K562 (cell line): ENCODE results near the gene ERO1B. TPM values are rescaled to one million over a fixed set of nuclear protein-coding genes. Genes with fewer than 3 reads are reported as not detected.

ENCODE experiments used
- DNMT1 ChIP-seq: fragments of 450-650 bp; IDR thresholded peaks from 2 replicates; pipeline ENCODE4 v1.6.1; 2016; ENCODE audit warnings: antibody characterized with exemption, mild to moderate bottlenecking
- EGR1 ChIP-seq: fragments of 450-650 bp; conservative IDR thresholded peaks from 2 replicates; pipeline ENCODE4 v1.6.1; 2017; ENCODE audit warnings: mild to moderate bottlenecking
- MAFF ChIP-seq: IDR thresholded peaks from 2 replicates; pipeline ENCODE4 v1.6.1; 2012; ENCODE audit warnings: low read length, improper control_type of control experiment
- NCOA6 ChIP-seq: fragments of 450-650 bp; IDR thresholded peaks from 2 replicates; pipeline ENCODE4 v1.6.1; 2017; ENCODE audit warnings: mild to moderate bottlenecking
- NFIX ChIP-seq: fragments of 250-450 bp; sonication (Bioruptor Pico); IDR thresholded peaks from 2 replicates; pipeline ENCODE4 v1.4.0; 2020; ENCODE audit warnings: low read depth, mild to moderate bottlenecking, moderate library complexity
- PHF8 ChIP-seq: fragments of 200-600 bp; sonication (generic); IDR thresholded peaks from 2 replicates; pipeline ENCODE4 v1.6.1; 2012; ENCODE audit warnings: mixed run types, mild to moderate bottlenecking, inconsistent platforms, low read length, moderate library complexity, borderline replicate concordance
- RAD21 ChIP-seq, 2 experiments: fragments of 250-450 bp in 1 of 2; fragments of 450-650 bp in 1 of 2; sonication (Bioruptor Pico) in 1 of 2; formaldehyde crosslinking in 1 of 2; IDR thresholded peaks in 1 of 2; conservative IDR thresholded peaks in 1 of 2; 2 replicates each; pipeline versions ENCODE4 v1.4.0 to v1.8.0; 2020 to 2022; ENCODE audit warnings: mild to moderate bottlenecking in 2 of 2, moderate library complexity in 1 of 2
- TRIM24 ChIP-seq, 2 experiments: fragments of 450-650 bp; IDR thresholded peaks; 2 replicates each; pipeline ENCODE4 v1.6.1; 2016
- XRCC3 ChIP-seq: fragments of 450-650 bp; IDR thresholded peaks from 2 replicates; pipeline ENCODE4 v1.6.1; 2017; ENCODE audit warnings: mild to moderate bottlenecking, moderate library complexity
- ZBTB5 ChIP-seq: fragments of 450-650 bp; IDR thresholded peaks from 2 replicates; pipeline ENCODE4 v1.6.1; 2017; ENCODE audit warnings: antibody characterized with exemption
- ZNF175 ChIP-seq: fragments of 200-800 bp; sonication (Bioruptor generic); IDR thresholded peaks from 2 replicates; pipeline ENCODE4 v1.6.1; 2016; ENCODE audit warnings: low read depth, mild to moderate bottlenecking, missing genetic modification characterization, missing compliant biosample characterization
- polyA plus RNA-seq, 8 experiments: library from polyadenylated mRNA; depleted of rRNA in 4 of 8; stranded (reverse) in 5 of 8; unstranded in 3 of 8; fragments of >200 nt; fragmentation: Nextera tagmentation in 2 of 8; fragmentation: Illumina TruSeq in 1 of 8; extraction: Ambion mirVana in 2 of 8; extraction: Trizol in 1 of 8; gene quantifications; 2 replicates each; pipeline versions ENCODE4 v1.2.1 to v1.2.3, GENCODE V29; 2011 to 2014; ENCODE audit warnings: inconsistent platforms in 1 of 8, missing spikeins in 1 of 8
- total RNA-seq, 7 experiments: library from RNA; depleted of rRNA in 6 of 7; stranded (reverse); fragments of >200 nt in 6 of 7; fragmentation: Illumina TruSeq in 2 of 7; extraction: Trizol in 2 of 7; gene quantifications; 2 replicates each; pipeline versions ENCODE4 v1.2.1 to v1.2.3, GENCODE V29; 2011 to 2021; ENCODE audit warnings: low replicate concordance in 1 of 7
- TF ChIP-seq, protein P1 (sequence below): fragments of 450-650 bp; IDR thresholded peaks from 2 replicates; pipeline ENCODE4 v1.6.1; 2016; ENCODE audit warnings: mild to moderate bottlenecking, moderate library complexity
- TF ChIP-seq, protein P2 (sequence below): fragments of 250-450 bp; sonication (Bioruptor Pico); IDR thresholded peaks from 2 replicates; pipeline ENCODE4 v1.8.0; 2021; ENCODE audit warnings: moderate library complexity, mild to moderate bottlenecking, inconsistent platforms
- TF ChIP-seq, protein P3 (sequence below): fragments of 450-650 bp; IDR thresholded peaks from 2 replicates; pipeline ENCODE4 v1.6.1; 2016; ENCODE audit warnings: borderline replicate concordance

The ERO1B gene
- total and polyA plus RNA-seq, 9 of the 15 experiments (the other 6 are each of a cell fraction or from before 2014, with no cell fraction given): 0.59 to 6.4 (median 4.2) TPM

DNA sequence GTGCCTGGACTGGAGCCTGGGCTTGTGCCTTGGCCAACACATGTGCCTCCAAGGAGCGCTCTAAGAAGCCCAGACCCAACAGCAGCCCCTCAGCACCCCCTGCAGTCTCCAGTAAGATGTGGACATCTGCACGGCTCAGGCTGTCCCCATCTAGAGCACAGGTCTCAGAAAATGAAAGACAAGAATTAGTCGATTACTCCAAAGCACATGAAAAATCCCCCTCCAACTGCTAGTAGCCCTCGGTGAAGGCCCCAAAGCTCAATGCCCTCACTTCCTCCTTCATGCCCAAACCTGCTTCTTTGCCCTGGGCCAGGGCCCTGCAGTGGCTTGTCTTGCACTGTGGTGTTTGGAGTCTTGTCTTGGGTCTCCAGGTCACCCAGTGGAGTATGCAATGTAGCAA is 21.9 kb upstream of the ERO1B start (continued):
- TF ChIP-seq, protein P1, sequence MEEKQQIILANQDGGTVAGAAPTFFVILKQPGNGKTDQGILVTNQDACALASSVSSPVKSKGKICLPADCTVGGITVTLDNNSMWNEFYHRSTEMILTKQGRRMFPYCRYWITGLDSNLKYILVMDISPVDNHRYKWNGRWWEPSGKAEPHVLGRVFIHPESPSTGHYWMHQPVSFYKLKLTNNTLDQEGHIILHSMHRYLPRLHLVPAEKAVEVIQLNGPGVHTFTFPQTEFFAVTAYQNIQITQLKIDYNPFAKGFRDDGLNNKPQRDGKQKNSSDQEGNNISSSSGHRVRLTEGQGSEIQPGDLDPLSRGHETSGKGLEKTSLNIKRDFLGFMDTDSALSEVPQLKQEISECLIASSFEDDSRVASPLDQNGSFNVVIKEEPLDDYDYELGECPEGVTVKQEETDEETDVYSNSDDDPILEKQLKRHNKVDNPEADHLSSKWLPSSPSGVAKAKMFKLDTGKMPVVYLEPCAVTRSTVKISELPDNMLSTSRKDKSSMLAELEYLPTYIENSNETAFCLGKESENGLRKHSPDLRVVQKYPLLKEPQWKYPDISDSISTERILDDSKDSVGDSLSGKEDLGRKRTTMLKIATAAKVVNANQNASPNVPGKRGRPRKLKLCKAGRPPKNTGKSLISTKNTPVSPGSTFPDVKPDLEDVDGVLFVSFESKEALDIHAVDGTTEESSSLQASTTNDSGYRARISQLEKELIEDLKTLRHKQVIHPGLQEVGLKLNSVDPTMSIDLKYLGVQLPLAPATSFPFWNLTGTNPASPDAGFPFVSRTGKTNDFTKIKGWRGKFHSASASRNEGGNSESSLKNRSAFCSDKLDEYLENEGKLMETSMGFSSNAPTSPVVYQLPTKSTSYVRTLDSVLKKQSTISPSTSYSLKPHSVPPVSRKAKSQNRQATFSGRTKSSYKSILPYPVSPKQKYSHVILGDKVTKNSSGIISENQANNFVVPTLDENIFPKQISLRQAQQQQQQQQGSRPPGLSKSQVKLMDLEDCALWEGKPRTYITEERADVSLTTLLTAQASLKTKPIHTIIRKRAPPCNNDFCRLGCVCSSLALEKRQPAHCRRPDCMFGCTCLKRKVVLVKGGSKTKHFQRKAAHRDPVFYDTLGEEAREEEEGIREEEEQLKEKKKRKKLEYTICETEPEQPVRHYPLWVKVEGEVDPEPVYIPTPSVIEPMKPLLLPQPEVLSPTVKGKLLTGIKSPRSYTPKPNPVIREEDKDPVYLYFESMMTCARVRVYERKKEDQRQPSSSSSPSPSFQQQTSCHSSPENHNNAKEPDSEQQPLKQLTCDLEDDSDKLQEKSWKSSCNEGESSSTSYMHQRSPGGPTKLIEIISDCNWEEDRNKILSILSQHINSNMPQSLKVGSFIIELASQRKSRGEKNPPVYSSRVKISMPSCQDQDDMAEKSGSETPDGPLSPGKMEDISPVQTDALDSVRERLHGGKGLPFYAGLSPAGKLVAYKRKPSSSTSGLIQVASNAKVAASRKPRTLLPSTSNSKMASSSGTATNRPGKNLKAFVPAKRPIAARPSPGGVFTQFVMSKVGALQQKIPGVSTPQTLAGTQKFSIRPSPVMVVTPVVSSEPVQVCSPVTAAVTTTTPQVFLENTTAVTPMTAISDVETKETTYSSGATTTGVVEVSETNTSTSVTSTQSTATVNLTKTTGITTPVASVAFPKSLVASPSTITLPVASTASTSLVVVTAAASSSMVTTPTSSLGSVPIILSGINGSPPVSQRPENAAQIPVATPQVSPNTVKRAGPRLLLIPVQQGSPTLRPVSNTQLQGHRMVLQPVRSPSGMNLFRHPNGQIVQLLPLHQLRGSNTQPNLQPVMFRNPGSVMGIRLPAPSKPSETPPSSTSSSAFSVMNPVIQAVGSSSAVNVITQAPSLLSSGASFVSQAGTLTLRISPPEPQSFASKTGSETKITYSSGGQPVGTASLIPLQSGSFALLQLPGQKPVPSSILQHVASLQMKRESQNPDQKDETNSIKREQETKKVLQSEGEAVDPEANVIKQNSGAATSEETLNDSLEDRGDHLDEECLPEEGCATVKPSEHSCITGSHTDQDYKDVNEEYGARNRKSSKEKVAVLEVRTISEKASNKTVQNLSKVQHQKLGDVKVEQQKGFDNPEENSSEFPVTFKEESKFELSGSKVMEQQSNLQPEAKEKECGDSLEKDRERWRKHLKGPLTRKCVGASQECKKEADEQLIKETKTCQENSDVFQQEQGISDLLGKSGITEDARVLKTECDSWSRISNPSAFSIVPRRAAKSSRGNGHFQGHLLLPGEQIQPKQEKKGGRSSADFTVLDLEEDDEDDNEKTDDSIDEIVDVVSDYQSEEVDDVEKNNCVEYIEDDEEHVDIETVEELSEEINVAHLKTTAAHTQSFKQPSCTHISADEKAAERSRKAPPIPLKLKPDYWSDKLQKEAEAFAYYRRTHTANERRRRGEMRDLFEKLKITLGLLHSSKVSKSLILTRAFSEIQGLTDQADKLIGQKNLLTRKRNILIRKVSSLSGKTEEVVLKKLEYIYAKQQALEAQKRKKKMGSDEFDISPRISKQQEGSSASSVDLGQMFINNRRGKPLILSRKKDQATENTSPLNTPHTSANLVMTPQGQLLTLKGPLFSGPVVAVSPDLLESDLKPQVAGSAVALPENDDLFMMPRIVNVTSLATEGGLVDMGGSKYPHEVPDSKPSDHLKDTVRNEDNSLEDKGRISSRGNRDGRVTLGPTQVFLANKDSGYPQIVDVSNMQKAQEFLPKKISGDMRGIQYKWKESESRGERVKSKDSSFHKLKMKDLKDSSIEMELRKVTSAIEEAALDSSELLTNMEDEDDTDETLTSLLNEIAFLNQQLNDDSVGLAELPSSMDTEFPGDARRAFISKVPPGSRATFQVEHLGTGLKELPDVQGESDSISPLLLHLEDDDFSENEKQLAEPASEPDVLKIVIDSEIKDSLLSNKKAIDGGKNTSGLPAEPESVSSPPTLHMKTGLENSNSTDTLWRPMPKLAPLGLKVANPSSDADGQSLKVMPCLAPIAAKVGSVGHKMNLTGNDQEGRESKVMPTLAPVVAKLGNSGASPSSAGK: no peak
- TF ChIP-seq XRCC3 (no peak), NFIX (CRISPR knock-in tag) (no peak), RAD21 (CRISPR knock-in tag; conservative IDR thresholded peaks at IDR 0.05 in 1 of 2, IDR thresholded peaks at IDR 0.05 in 1 of 2) (peak; percentile 32 to 81; a peak in 3 of 4 replicates), MAFF (no peak), EGR1 (no peak), ZBTB5 (no peak), DNMT1 (no peak), PHF8 (no peak), TRIM24 (IDR thresholded peaks at IDR 0.05) (no peak), NCOA6 (no peak), ZNF175 (CRISPR knock-in tag) (no peak)
- TF ChIP-seq, protein P2, sequence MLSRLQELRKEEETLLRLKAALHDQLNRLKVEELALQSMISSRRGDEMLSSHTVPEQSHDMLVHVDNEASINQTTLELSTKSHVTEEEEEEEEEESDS: no peak
- TF ChIP-seq, protein P3, sequence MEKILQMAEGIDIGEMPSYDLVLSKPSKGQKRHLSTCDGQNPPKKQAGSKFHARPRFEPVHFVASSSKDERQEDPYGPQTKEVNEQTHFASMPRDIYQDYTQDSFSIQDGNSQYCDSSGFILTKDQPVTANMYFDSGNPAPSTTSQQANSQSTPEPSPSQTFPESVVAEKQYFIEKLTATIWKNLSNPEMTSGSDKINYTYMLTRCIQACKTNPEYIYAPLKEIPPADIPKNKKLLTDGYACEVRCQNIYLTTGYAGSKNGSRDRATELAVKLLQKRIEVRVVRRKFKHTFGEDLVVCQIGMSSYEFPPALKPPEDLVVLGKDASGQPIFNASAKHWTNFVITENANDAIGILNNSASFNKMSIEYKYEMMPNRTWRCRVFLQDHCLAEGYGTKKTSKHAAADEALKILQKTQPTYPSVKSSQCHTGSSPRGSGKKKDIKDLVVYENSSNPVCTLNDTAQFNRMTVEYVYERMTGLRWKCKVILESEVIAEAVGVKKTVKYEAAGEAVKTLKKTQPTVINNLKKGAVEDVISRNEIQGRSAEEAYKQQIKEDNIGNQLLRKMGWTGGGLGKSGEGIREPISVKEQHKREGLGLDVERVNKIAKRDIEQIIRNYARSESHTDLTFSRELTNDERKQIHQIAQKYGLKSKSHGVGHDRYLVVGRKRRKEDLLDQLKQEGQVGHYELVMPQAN: no peak
